Naive B cell (primary cell): ENCODE data around the gene CLEC3A. TPM values are rescaled to one million over a fixed set of nuclear protein-coding genes. Genes with fewer than 3 reads are reported as not detected.

Source experiments
- polyA plus RNA-seq, 6 donors: library from polyadenylated mRNA; unstranded; fragments of 300-500 nt; fragmentation: Illumina TruSeq; gene quantifications; one replicate each; pipeline ENCODE4 v1.2.3, GENCODE V29; 2021; ENCODE audit warnings: low read depth in 6 of 6

Gene CLEC3A
- polyA plus RNA-seq, 6 donors from 2014 or later: not detected

Other genes with a start within 250 kb of the CLEC3A start
- 1 to 10 TPM in 1 of 6 donors, under 1 TPM in 3, not detected in 2; 0.07 to 4.3 (median 0.16) TPM for gene VAT1L, start 234.0 kb upstream of the CLEC3A start, polyA plus RNA-seq
- 10 to 100 TPM in 5 of 6 donors, 1 to 10 TPM in 1; 9.1 to 17.0 (median 12.5) TPM for gene WWOX, start 77.1 kb downstream of the CLEC3A start, polyA plus RNA-seq